ENCODE measurements around the gene CKS1B.
"Not testable (repeated sequence)": the region's sequence is repeated elsewhere in the genome, so short reads cannot be mapped to it uniquely, and the experiment has no call there.

Gene CKS1B

GRCh38 chr1:154966111-154966510 is 8.4 kb upstream of the CKS1B start:
- no peak for DNase-seq

DNA sequence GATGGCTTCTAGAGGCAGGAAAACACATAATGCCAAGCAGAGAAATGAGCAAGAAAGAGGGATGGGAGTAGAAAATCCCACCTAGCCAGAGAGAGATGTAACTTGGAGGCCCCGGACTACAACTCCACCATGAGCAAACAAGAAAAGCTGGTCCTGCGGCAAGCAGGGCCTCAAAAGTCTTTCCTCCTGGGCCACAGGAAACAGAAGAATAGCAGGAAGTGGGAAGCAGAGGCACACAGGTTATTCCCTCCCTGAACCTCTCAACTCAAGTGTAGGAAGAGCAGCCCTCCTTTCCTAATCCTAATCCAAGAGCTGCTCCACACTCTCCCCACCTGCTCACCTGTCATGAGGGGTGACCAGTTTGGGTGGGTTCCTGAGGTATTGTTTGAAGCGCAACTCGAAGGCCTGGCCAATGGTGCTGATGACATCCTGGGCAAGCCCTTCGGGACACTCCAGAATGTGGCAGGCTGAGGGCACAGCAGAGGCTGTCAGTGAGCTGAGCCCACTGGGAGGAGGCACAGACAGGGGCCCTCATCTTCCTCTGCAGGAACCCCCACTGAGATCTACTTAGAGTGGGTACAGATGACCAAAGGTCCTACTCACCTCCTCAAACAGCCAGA is 7.0 kb upstream of the CKS1B start:
- no peak for DNase-seq

DNA sequence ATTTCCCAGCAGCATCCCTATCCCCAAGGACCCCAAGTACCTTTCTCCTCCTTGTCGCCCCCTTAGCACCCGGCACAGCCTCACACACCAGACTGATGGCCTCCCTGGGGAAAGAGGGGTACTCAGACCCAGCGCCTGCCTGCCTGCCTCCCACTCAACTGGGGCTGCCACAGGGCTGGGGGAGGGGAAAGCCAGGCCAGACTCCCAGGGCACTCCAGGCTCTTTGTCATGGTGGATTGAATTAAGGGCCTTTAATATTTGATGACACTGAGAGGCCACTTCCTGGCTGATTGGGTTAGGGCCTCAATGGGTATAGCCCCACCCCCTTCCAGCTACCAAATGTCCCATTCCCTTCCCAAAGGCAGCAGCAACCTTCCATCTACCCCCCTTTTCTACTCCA is 5.8 kb upstream of the CKS1B start:
- no peak for DNase-seq

DNA sequence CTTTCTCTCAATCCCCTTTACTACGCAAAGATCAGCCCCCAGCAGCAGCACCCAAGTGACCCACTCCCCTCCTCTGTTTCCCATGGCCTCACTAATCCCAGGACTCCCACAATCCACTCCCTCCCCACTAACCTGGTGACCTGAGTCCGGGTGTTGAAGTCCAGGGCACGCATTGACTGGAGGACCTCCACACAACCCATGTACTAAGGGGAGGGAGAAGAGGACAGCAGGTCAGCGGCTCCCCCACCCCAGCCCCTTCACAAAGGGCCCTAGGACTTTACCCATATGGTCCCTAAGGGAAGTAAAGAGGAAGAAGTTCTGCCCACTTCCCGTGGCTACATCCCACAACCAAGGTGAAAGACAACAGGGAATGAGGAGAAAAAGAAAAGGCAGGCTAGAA is 5.2 kb upstream of the CKS1B start:
- DNase-seq, result no peak

- DNase-seq, result no peak
These were observed 4.5 kb upstream of the CKS1B start for GRCh38 chr1:154969860-154970452.

DNA sequence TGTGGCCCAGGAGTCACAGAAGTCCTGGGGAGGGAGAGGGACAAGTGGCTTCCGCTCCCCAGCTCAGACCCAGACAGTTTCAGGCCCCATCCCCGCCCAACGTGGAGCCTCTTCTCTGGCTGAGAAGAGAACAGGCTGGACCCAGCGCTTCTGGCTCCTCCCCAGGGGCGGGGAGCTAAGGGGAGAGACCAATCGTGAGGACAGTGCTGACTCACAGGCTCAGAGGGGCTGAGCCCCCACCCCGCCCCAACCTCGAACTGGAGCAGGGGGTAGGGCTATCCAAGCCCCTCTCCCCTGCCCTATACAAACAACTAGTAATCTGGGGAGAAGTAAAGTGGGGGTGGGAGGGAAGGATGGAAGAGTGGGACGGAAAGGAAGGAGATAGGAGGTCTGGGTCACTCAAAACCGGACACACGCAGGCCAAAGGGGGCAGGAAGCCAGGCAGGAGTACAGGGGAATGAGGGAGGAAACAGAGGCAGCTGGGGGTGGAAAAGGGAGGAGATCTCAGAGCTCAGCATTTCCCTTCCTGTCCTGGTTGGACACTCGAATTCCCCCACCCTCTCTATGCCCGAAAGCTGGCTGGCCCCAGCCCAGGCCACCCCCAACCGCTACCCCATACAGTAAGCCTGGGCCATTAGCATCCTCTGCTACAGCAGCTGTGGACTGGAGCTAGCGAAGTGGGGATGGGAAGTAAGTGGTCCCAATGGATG is 3.7 kb upstream of the CKS1B start, which contains the start of gene SHC1:
Gene SHC1, minus strand, starts transcription at position 117 of the 710 bp plus-strand sequence. CDS start 221 bp downstream, outside the sequence.
- peak; percentile 47 for DNase-seq

DNA sequence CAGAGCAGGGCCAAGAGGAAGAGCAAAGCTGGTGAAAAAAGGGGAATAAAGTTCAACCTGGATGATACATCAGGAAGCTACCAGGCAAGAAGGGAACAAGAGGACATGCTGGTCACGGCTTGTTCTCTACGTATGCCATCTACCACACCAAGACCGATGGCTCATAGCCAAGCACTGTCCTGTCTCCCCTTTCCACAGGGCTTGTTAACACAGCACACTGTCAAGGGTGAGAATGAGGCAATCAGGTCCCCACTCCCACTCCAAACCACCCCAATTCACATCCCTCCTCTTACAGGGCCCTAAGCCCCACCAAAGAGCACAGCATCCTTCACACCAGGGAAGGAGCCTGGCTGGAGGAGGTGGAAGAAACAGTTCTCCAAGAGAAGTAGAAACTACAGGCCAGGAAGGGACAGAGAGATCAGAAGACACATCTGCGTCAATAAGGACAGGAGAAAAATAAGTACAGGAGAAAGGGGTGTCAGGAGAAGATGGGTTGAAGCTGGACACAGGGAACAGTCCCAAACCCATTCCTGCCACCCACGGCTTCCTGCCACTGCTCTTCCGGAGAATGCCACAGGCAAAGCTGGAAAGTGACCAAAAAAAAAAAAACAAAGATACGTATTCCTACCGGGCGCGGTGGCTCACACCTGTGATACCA is 3.0 kb upstream of the CKS1B start:
- no peak for DNase-seq

DNA sequence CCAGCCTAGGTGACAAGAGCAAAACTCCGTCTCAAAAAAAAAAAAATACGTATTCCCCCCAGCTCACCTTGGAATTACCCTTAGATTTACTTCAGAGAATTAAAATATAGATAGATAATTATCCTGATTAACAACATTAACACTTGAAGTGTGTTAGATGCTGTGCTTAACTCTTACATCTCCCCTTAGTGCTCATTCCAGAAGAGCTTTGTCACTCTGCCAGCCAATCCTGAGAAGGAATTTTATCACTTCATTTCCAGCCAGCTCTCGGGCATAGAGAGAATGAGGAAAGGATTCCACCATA is 2.3 kb upstream of the CKS1B start:
- DNase-seq, result no peak

- no peak for DNase-seq
These were observed 1.8 kb upstream of the CKS1B start for GRCh38 chr1:154972517-154973343.

- peak; percentile 94 for DNase-seq
These were observed 958 bp upstream of the CKS1B start for GRCh38 chr1:154973344-154974101.

GRCh38 chr1:154974808-154975408 is 427 bp downstream of the CKS1B start:
- DNase-seq, result peak; percentile 95

- DNase-seq, result peak; percentile 63
These were observed 1.1 kb downstream of the CKS1B start for GRCh38 chr1:154975409-154976059.

- not testable (repeated sequence) for DNase-seq
These were observed 3.3 kb downstream of the CKS1B start for GRCh38 chr1:154977762-154978161.

DNA sequence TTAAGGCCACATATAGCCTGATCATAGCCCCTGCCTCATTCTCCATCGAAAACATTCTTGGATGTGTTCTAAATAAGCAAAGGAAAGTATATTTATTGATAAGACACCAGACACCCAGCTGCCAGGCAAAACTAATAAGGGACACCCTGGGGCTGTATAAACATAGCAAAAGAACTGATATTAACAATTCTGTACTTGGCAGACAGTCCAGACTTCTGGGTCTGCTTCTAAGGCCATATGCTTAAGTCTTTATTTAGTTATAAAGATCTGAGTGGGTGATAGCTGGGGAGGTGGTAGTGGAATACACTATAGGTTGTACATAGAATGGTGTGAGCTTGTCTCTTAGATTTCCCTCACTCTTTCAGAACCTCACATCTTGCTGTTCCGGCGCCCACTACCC is 3.9 kb downstream of the CKS1B start:
- DNase-seq, result no peak

DNA sequence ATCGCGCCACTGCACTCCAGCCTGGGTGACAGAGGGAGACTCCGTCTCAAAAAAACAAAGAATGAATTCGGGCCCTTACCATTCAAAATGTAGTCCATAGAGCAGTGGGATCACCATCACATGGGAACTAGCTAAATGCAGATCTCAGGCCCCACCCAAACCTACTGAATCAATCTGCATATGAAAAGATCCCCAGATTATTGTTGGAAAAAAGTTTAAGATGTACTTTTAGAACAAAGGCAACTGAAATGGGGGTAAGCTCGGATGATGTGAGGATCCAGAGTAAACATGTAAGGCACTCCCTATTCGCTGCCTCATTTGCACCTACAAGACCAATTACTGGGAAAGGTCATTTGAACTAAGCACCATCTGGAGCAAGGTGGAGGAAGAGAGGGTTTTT is 7.9 kb downstream of the CKS1B start:
- DNase-seq, result no peak

GRCh38 chr1:154982897-154983648 is 8.6 kb downstream of the CKS1B start, which contains the start of gene FLAD1:
Gene FLAD1, plus strand, starts transcription at chr1:154983344. Its CDS starts 351 bp downstream, at chr1:154983695.
- peak; percentile 98 for DNase-seq

DNA sequence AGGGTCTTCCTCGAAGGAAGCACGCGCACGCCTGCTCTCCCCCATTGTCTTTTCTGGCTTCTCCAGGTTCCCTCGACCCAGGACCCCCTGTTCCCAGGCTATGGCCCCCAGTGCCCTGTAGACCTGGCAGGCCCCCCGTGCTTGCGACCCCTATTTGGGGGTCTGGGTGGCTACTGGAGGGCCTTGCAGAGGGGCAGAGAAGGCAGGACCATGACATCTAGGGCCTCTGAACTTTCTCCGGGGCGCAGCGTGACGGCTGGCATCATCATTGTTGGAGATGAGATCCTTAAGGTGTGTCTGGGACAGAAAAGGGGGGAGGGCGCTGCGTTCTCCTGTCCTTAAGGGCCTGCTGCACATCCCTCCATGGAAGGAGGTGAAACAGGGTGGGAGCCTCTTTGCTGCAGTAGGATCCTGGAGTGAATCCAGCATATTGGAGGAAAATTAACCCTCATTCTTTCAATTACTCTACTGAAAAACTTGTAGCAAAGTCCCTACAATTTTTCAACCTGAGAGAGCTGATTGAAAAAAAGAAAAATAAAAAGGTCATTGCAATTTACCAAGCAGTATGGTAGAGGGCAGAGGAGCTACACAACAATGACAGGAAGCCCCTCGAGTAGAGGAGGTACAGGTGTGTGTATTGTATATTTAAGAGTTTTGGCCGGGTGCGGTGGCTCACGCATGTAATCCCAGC is 9.4 kb downstream of the CKS1B start:
- DNase-seq, result no peak

DNA sequence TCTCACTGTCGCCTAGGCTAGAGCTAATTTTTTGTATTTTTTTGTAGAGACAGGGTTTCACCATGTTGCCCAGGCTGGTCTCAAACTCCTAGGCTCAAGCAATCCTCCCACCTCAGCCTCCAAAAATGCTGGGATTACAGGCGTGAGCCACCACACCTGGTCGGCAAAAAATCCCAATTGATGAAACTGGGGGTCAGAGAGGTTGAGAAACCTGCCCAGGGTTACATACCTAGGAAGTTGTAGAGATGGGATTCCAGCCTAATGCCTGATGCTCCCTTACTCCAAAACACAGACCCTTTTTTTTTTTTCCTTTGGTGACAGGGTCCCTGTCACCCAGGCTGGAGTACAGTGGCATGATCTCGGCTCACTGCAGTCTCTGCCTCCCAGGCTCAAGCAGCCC is 12.3 kb downstream of the CKS1B start:
- DNase-seq, result not testable (repeated sequence)

DNA sequence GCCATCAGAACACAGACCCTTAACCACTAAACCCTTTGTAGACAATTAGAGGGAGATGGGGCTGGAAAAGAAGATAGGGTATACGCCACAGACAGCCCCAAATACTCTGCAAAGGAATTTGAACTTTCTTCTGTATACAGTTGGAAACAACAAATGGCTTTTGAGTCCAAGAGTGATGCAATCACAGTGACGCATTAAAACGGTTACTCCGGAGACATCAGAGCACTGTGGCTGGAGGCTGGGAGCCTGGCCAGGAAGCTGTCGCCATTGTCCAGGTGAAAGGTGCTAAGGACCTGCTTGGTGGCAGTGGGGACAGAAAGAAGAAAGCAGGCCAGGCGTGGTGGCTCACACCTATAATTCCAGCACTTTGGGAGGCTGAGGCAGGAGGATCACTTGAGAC is 12.8 kb downstream of the CKS1B start:
- no peak for DNase-seq

Data from stimulated activated CD4-positive, alpha-beta T cell treated with anti-CD3 and anti-CD28 coated beads, Interleukin-4, amount 100 ng/mL, for 24 hours (primary cell).